HEK293 (cell line): ENCODE results near the gene RAMP3.

Source experiments
- CTCF ChIA-PET: fragments of 350-600 bp; formaldehyde crosslinking; extraction: SDS; loops from one replicate; lab custom pipeline; 2021; ENCODE audit warnings: antibody characterized with exemption; lab: Yijun Ruan, JAX
- POLR2A ChIA-PET: fragments of 300-600 bp; formaldehyde crosslinking; extraction: SDS; loops from one replicate; lab custom pipeline; 2020; ENCODE audit warnings: antibody characterized with exemption, inconsistent platforms; lab: Yijun Ruan, JAX
- H3K27ac ChIP-seq: fragments of 200-500 bp; sonication (Bioruptor generic); 2 replicates; pipeline ENCODE4 v1.5.1; 2014; ENCODE audit warnings: low read depth, low read length, control low read depth, inconsistent platforms; ENCODE audit errors: extremely low read depth
- H3K36me3 ChIP-seq, 2 experiments: fragments of 200-500 bp in 1 of 2; sonication (Bioruptor generic) in 1 of 2; 1 replicate in 1 of 2; 2 replicates in 1 of 2; pipeline ENCODE4 v1.5.1; 2014 to 2017; ENCODE audit warnings: inconsistent platforms in 2 of 2, low read length in 2 of 2; ENCODE audit not compliant: control insufficient read depth in 2 of 2, insufficient read depth in 1 of 2
- H3K4me1 ChIP-seq: fragments of 200-500 bp; sonication (Bioruptor generic); 2 replicates; pipeline ENCODE4 v1.5.1; 2014; ENCODE audit warnings: mild to moderate bottlenecking, low read length, inconsistent platforms; ENCODE audit not compliant: control insufficient read depth, insufficient read depth
- H3K4me3 ChIP-seq: 2 replicates; pipeline ENCODE4 v1.5.1; 2011; ENCODE audit warnings: low read depth, mild to moderate bottlenecking, control low read depth, low read length, moderate library complexity
- H3K9me3 ChIP-seq: fragments of 200-500 bp; sonication (Bioruptor generic); 2 replicates; pipeline ENCODE4 v1.5.1; 2014; ENCODE audit warnings: low read depth, low read length, inconsistent platforms; ENCODE audit not compliant: control insufficient read depth, insufficient read depth
- KLF9 ChIP-seq: fragments of 450-650 bp; formaldehyde crosslinking; IDR thresholded peaks from 2 replicates; pipeline ENCODE4 v1.5.1; 2016; ENCODE audit warnings: missing biosample characterization, missing genetic modification characterization, low read depth
- MEIS1 ChIP-seq: sonication (generic); formaldehyde crosslinking; IDR thresholded peaks from 2 replicates; pipeline ENCODE4 v1.8.1; 2022; ENCODE audit warnings: missing genetic modification reagents, mild to moderate bottlenecking, borderline replicate concordance
- RBAK ChIP-seq: fragments of 450-650 bp; formaldehyde crosslinking; IDR thresholded peaks from 2 replicates; pipeline ENCODE4 v1.5.1; 2016; ENCODE audit warnings: missing biosample characterization, missing genetic modification characterization
- ZNF501 ChIP-seq: fragments of 450-650 bp; formaldehyde crosslinking; IDR thresholded peaks from 2 replicates; pipeline ENCODE4 v1.5.1; 2016; ENCODE audit warnings: missing biosample characterization, missing genetic modification characterization
- ZNF548 ChIP-seq: fragments of 450-650 bp; formaldehyde crosslinking; IDR thresholded peaks from 2 replicates; pipeline ENCODE4 v1.5.1; 2016; ENCODE audit warnings: missing biosample characterization, missing genetic modification characterization
- ZNF785 ChIP-seq: fragments of 450-650 bp; formaldehyde crosslinking; IDR thresholded peaks from 2 replicates; pipeline ENCODE4 v1.5.1; 2016; ENCODE audit warnings: missing biosample characterization, missing genetic modification characterization

The RAMP3 gene

GRCh38 chr7:45233249-45233775 lies 75.7 kb downstream of the RAMP3 start:
- Histone ChIP-seq H3K36me3 (no peaks in the 10 kb centered on the region), H3K4me3 (no peak overlapping the region), H3K9me3 (no peaks in the 10 kb centered on the region), H3K4me1 (no peaks in the 10 kb centered on the region), H3K27ac (no peak overlapping the region)
- TF ChIP-seq ZNF785 (tag by site-specific recombination): no peak
- TF ChIP-seq RBAK: no peak
- TF ChIP-seq KLF9 (tag by site-specific recombination): no peak
- no peak for TF ChIP-seq ZNF548 (tag by site-specific recombination)
- TF ChIP-seq MEIS1 (CRISPR knock-in tag): no peak
- no peak for TF ChIP-seq ZNF501 (tag by site-specific recombination)
- ChIA-PET POLR2A (no interaction called here), CTCF (interaction anchor here (0.6 to 1.2 kb wide), 3 partner anchors 26 to 199 kb away, joined by 3 to 6 read pairs (median 4); no protein-coding TSS in a partner anchor)
